Measurements from ENCODE around the gene MTFP1.

MTFP1 gene, protein sequence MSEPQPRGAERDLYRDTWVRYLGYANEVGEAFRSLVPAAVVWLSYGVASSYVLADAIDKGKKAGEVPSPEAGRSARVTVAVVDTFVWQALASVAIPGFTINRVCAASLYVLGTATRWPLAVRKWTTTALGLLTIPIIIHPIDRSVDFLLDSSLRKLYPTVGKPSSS

DNA sequence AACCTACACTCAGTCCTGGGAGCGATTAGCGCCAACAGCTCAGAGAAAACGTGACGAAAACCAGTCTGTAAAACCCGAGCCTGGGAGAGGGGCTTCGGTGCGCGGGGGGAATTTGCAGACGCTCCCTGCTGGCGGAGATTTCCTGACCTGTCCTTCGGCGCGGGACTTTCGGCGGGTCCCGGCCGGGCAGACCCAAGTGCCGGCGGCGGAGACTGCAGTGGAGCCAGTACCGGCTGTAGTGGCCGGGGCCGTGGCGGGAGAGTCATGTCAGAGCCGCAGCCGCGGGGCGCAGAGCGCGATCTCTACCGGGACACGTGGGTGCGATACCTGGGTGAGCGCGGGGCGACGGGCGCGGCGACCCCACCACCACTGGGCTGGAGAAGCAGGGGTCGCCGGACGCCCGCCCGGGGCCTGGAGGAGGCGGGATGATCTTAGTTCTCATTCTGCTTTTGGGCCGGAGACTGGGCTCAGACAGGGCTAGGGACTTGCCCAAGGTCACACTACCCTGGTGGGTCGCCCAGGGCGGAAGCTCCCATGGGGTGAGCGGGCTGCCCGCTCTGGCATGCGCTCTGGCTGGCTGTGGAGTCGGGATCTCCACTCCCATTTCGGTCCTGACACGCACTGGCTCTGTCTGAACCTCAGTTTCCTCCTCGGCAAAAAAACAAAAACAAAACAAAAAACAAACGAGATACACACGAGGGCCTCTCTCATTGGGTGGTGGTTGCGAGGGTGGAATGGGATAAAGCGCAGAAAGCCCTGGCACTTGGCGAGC lies at the start of gene MTFP1:
Gene MTFP1, plus strand, starts transcription at position 153 of the 772 bp plus-strand sequence. Its CDS starts 112 bp downstream, at position 265.
- Histone ChIP-seq H3K4me3 (ENCODE audit: low read depth in 1 of 2, low read length in 2 of 2) (peak within 1 kb of the TSS; percentile 36 to 92), H3K4me1 (ENCODE audit: insufficient read depth, low read length) (peaks cover 34% of the 10 kb centered on the region), H3K27ac (ENCODE audit: low read depth, low read length) (peak within 1 kb of the TSS; percentile 92), H3K27me3 (ENCODE audit: control insufficient read depth in 1 of 2, insufficient read depth in 2 of 2, low read length in 2 of 2) (no peaks in the 10 kb centered on the region), H3K36me3 (ENCODE audit: insufficient read depth, low read length) (no peaks in the 10 kb centered on the region), H3K9ac (ENCODE audit: low read length) (peak within 1 kb of the TSS; percentile 25), H3K9me3 (ENCODE audit: low read length) (no peaks in the 10 kb centered on the region)

DNA sequence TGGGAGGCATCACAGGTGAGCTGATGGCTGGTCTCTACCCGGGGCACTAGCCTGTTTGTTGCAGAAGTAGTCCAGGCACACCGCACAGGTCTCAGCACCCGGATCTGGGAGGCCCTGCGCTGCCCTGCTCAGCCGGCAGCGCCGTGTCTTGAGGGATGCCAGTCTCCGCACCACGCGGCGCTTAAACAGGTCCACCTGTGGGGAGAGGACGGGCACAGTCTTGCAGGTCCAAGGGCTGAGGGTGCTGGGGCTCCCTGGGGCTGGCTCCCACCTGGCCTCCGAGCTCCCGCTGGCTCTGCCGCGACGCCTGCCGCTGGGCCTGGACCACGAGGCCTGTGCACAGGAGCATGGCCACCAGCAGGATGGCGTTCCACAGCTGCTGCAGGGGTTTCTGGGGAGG lies 45.6 kb upstream of the MTFP1 start:
- no peak overlapping the region for H3K4me3 ChIP-seq (ENCODE audit: low read depth in 1 of 2, low read length in 2 of 2)
- H3K9ac ChIP-seq (ENCODE audit: low read length) = no peak overlapping the region
- no peaks in the 10 kb centered on the region for H3K9me3 ChIP-seq (ENCODE audit: low read length)
- H3K36me3 ChIP-seq (ENCODE audit: insufficient read depth, low read length) = no peaks in the 10 kb centered on the region
- H3K4me1 ChIP-seq (ENCODE audit: insufficient read depth, low read length) = no peaks in the 10 kb centered on the region
- H3K27me3 ChIP-seq (ENCODE audit: control insufficient read depth in 1 of 2, insufficient read depth in 2 of 2, low read length in 2 of 2) = no peaks in the 10 kb centered on the region
- no peak overlapping the region for H3K27ac ChIP-seq (ENCODE audit: low read depth, low read length)

GRCh38 chr22:30381264-30381663 lies 44.3 kb upstream of the MTFP1 start:
- Histone ChIP-seq H3K4me3 (ENCODE audit: low read depth in 1 of 2, low read length in 2 of 2) (no peak overlapping the region), H3K36me3 (ENCODE audit: insufficient read depth, low read length) (no peaks in the 10 kb centered on the region)

GRCh38 chr22:30382340-30382739 lies 43.2 kb upstream of the MTFP1 start:
- H3K4me1 ChIP-seq (ENCODE audit: insufficient read depth, low read length) = peaks cover 11% of the 10 kb centered on the region
- H3K27ac ChIP-seq (ENCODE audit: low read depth, low read length) = no peak overlapping the region
- H3K9me3 ChIP-seq (ENCODE audit: low read length) = no peaks in the 10 kb centered on the region
- H3K4me3 ChIP-seq (ENCODE audit: low read depth in 1 of 2, low read length in 2 of 2) = no peak overlapping the region
- H3K9ac ChIP-seq (ENCODE audit: low read length) = no peak overlapping the region
- H3K27me3 ChIP-seq (ENCODE audit: control insufficient read depth in 1 of 2, insufficient read depth in 2 of 2, low read length in 2 of 2) = no peaks in the 10 kb centered on the region
- no peaks in the 10 kb centered on the region for H3K36me3 ChIP-seq (ENCODE audit: insufficient read depth, low read length)

More at GRCh38 chr22:30381264-30381663, 44.3 kb upstream of the MTFP1 start:
- H3K27ac ChIP-seq (ENCODE audit: low read depth, low read length) = no peak overlapping the region
- peaks cover 6% of the 10 kb centered on the region for H3K4me1 ChIP-seq (ENCODE audit: insufficient read depth, low read length)
- no peaks in the 10 kb centered on the region for H3K27me3 ChIP-seq (ENCODE audit: control insufficient read depth in 1 of 2, insufficient read depth in 2 of 2, low read length in 2 of 2)
- no peaks in the 10 kb centered on the region for H3K9me3 ChIP-seq (ENCODE audit: low read length)
- H3K9ac ChIP-seq (ENCODE audit: low read length) = no peak overlapping the region

DNA sequence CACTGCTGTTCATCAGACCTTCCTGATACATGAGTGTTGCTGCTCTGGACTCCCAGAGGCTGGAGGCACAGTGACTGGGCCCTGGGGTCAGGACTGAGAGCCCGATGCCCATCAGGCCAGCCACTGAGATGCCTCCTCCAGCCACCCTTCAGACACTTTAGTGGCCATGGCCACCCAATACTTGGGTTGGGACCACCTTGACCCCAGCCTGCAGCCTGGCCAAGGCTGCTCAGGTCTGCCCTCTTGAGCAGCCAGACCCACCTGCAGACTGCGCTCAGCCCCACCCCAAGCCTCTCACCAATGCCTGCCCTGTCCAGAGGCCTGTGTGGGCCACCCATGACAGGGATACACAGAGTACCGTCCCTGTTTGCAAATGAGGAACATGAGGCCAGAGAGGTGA lies 42.5 kb upstream of the MTFP1 start:
- Histone ChIP-seq H3K36me3 (ENCODE audit: insufficient read depth, low read length) (no peaks in the 10 kb centered on the region), H3K4me3 (ENCODE audit: low read depth in 1 of 2, low read length in 2 of 2) (no peak overlapping the region), H3K27me3 (ENCODE audit: control insufficient read depth in 1 of 2, insufficient read depth in 2 of 2, low read length in 2 of 2) (no peaks in the 10 kb centered on the region), H3K4me1 (ENCODE audit: insufficient read depth, low read length) (peaks cover 11% of the 10 kb centered on the region), H3K9ac (ENCODE audit: low read length) (no peak overlapping the region), H3K9me3 (ENCODE audit: low read length) (no peaks in the 10 kb centered on the region), H3K27ac (ENCODE audit: low read depth, low read length) (no peak overlapping the region)

DNA sequence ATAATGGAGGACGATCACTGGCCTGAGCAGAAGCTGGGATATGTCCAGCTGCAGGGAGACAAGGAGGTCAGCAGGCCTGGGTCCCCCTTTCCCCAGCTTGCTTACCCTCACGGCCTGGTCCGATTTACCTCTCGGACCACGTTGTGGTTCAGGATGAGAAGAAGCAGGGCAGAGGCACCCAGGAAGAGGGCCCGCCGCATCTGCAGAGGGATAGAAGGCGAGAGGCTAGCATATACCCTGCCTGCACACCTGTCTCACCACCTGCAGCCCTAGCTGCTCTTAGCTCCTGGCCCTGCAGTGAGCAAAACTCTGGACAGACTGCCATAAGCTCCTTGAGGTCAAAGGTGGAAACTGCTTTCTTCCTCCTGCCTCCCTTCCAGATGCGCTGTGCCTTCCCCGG lies 39.6 kb upstream of the MTFP1 start:
- Histone ChIP-seq H3K27me3 (ENCODE audit: control insufficient read depth in 1 of 2, insufficient read depth in 2 of 2, low read length in 2 of 2) (no peaks in the 10 kb centered on the region), H3K9ac (ENCODE audit: low read length) (no peak overlapping the region), H3K27ac (ENCODE audit: low read depth, low read length) (no peak overlapping the region)

DNA sequence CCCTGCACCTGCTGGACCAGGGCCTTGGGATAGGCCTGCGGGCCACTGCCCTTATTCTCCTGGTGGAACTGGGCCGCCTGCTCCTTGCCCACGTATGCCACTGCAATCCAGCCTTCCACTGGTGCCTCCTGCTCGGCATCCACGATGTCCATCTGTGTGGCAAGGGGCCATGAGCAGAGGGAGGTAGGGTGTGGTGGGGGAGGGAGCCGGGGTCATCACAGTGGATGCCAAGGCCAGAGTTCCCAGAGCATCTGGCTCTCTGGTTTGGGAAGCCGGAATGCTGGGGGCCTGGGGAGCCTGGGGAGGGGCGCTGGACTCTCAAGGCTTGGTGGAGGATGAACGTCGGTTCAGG lies 39.0 kb upstream of the MTFP1 start:
- peaks cover 11% of the 10 kb centered on the region for H3K4me1 ChIP-seq (ENCODE audit: insufficient read depth, low read length)
- H3K9ac ChIP-seq (ENCODE audit: low read length) = no peak overlapping the region
- peak overlapping the region; percentile 39 for H3K27ac ChIP-seq (ENCODE audit: low read depth, low read length)

More for the DNA sequence above, 39.6 kb upstream of the MTFP1 start:
- H3K36me3 ChIP-seq (ENCODE audit: insufficient read depth, low read length) = no peaks in the 10 kb centered on the region
- H3K4me1 ChIP-seq (ENCODE audit: insufficient read depth, low read length) = peaks cover 11% of the 10 kb centered on the region
- no peaks in the 10 kb centered on the region for H3K9me3 ChIP-seq (ENCODE audit: low read length)
- H3K4me3 ChIP-seq (ENCODE audit: low read depth in 1 of 2, low read length in 2 of 2) = no peak overlapping the region

GRCh38 chr22:30386960-30387827 lies 38.4 kb upstream of the MTFP1 start, which contains the start of gene RNF215:
RNF215 (minus strand) TSS chr22:30387411; CDS start chr22:30387313, 98 bp downstream.
- H3K27me3 ChIP-seq (ENCODE audit: control insufficient read depth in 1 of 2, insufficient read depth in 2 of 2, low read length in 2 of 2) = no peaks in the 10 kb centered on the region
- H3K9ac ChIP-seq (ENCODE audit: low read length) = no peak within 1 kb of the TSS
- H3K36me3 ChIP-seq (ENCODE audit: insufficient read depth, low read length) = no peaks in the 10 kb centered on the region
- H3K4me1 ChIP-seq (ENCODE audit: insufficient read depth, low read length) = peaks cover 11% of the 10 kb centered on the region
- peak within 1 kb of the TSS; percentile 39 for H3K27ac ChIP-seq (ENCODE audit: low read depth, low read length)
- H3K4me3 ChIP-seq (ENCODE audit: low read depth in 1 of 2, low read length in 2 of 2) = peak within 1 kb of the TSS; percentile 44 to 65
- no peaks in the 10 kb centered on the region for H3K9me3 ChIP-seq (ENCODE audit: low read length)

More for the DNA sequence above, 39.0 kb upstream of the MTFP1 start:
- peak overlapping the region; percentile 44 to 65 for H3K4me3 ChIP-seq (ENCODE audit: low read depth in 1 of 2, low read length in 2 of 2)
- no peaks in the 10 kb centered on the region for H3K36me3 ChIP-seq (ENCODE audit: insufficient read depth, low read length)
- H3K9me3 ChIP-seq (ENCODE audit: low read length) = no peaks in the 10 kb centered on the region
- no peaks in the 10 kb centered on the region for H3K27me3 ChIP-seq (ENCODE audit: control insufficient read depth in 1 of 2, insufficient read depth in 2 of 2, low read length in 2 of 2)

- H3K9ac ChIP-seq (ENCODE audit: low read length) = no peak overlapping the region
- H3K36me3 ChIP-seq (ENCODE audit: insufficient read depth, low read length) = no peaks in the 10 kb centered on the region
- peaks cover 7% of the 10 kb centered on the region for H3K4me1 ChIP-seq (ENCODE audit: insufficient read depth, low read length)
- H3K4me3 ChIP-seq (ENCODE audit: low read depth in 1 of 2, low read length in 2 of 2) = no peak overlapping the region
- no peaks in the 10 kb centered on the region for H3K9me3 ChIP-seq (ENCODE audit: low read length)
- H3K27me3 ChIP-seq (ENCODE audit: control insufficient read depth in 1 of 2, insufficient read depth in 2 of 2, low read length in 2 of 2) = peaks cover 0 to 6% of the 10 kb centered on the region in 2 donors
- no peak overlapping the region for H3K27ac ChIP-seq (ENCODE audit: low read depth, low read length)
Measured at GRCh38 chr22:30390974-30391691, 34.4 kb upstream of the MTFP1 start.

DNA sequence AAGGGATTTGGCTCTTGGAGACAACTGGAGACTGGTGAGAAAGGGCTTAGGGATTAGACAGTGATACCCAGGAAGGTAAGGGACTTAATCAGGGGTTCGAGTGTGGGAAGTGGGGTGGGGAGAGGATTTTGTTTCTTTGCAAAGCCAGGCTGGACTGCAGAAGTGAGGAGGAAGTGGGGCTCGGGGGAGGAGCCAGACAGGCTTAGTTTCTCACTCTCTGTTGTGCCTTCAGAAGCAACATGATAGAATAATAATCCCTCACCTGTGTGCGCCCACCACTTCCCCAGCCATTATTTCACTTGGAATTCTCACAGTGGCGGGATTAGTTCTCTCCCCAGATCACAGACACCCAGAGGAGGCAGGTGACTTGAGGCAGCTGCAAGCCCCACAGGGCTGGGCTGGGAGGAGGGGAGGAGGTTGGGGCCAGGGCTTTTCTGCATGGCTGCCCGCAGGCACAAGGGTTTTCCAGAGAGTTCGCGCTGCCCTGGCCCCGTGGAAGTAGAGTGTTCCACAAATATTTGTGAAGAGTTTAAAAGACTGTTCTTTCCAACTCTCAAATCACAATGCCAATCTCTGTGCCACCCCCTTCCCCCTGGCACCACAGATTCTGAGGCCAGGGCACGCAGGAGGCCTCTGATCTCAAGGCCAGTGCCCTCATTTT lies 32.8 kb upstream of the MTFP1 start:
- Histone ChIP-seq H3K9me3 (ENCODE audit: low read length) (no peaks in the 10 kb centered on the region), H3K27ac (ENCODE audit: low read depth, low read length) (no peak overlapping the region), H3K4me1 (ENCODE audit: insufficient read depth, low read length) (peaks cover 8% of the 10 kb centered on the region), H3K9ac (ENCODE audit: low read length) (no peak overlapping the region), H3K4me3 (ENCODE audit: low read depth in 1 of 2, low read length in 2 of 2) (no peak overlapping the region), H3K27me3 (ENCODE audit: control insufficient read depth in 1 of 2, insufficient read depth in 2 of 2, low read length in 2 of 2) (peaks cover 0 to 11% of the 10 kb centered on the region in 2 donors), H3K36me3 (ENCODE audit: insufficient read depth, low read length) (no peaks in the 10 kb centered on the region)
